Measurements from ENCODE around the gene IRGC. TPM values are rescaled to one million over a fixed set of nuclear protein-coding genes. Genes with fewer than 3 reads are reported as not detected.
A peak's percentile ranks its signal among the peaks of the same experiment; 100 is the strongest.

IRGC gene
- total RNA-seq, 3 donors from 2014 or later = not detected

DNA sequence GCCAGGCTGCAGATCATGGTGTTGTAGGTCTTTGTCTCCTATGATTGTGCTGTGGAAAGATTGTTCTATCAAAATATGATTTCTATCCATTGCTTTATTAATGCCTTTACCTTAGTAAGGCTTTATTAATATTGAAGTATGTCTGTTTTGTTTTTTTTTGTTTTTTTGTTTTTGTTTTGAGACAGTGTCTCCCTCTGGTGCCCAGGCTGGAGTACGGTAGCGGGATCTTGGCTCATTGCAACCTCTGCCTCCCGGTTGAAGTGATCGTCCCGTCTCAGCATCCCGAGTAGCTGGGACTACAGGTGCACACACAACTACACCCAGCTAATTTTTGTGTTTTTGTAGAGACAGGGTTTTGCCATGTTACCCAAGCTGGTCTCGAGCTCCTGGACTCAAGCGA lies 7.7 kb downstream of the IRGC start:
- no peak for DNase-seq (ENCODE audit: low spot score in 2 of 2)
- TF ChIP-seq POLR2AphosphoS5 (IDR thresholded peaks at IDR 0.05) (no peak), POLR2A (IDR thresholded peaks at IDR 0.05) (no peak)
- TF ChIP-seq, protein P1, sequence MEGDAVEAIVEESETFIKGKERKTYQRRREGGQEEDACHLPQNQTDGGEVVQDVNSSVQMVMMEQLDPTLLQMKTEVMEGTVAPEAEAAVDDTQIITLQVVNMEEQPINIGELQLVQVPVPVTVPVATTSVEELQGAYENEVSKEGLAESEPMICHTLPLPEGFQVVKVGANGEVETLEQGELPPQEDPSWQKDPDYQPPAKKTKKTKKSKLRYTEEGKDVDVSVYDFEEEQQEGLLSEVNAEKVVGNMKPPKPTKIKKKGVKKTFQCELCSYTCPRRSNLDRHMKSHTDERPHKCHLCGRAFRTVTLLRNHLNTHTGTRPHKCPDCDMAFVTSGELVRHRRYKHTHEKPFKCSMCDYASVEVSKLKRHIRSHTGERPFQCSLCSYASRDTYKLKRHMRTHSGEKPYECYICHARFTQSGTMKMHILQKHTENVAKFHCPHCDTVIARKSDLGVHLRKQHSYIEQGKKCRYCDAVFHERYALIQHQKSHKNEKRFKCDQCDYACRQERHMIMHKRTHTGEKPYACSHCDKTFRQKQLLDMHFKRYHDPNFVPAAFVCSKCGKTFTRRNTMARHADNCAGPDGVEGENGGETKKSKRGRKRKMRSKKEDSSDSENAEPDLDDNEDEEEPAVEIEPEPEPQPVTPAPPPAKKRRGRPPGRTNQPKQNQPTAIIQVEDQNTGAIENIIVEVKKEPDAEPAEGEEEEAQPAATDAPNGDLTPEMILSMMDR (IDR thresholded peaks at IDR 0.05) = no peak
- Histone ChIP-seq H3K9me3 (no peaks in the 10 kb centered on the region), H3K4me1 (no peaks in the 10 kb centered on the region), H3K36me3 (no peaks in the 10 kb centered on the region), H3K27me3 (no peaks in the 10 kb centered on the region), H3K27ac (no peak overlapping the region), H3K4me3 (no peak overlapping the region)
- intact Hi-C loops (cut with DNase I; ENCODE audit: low total_unique reads) = no loop called here

DNA sequence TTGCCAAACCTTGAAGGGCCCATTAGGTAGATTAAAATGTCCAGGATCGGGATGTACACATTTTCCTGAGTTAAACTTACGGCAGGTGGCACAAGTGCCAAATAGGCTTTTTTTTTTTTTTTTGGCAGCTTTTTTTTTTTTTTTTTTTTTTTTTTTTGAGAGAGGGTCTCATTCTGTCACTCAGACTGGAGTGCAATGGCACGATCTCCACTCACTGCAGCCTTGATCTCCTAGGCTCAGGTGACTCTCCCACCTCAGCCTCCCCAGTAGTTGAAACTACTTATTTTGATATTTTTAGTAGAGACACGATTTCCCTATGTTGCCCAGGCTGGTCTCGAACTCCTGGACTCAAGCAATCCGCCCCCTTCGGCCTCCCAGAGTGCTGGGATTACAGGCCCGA lies 9.0 kb downstream of the IRGC start:
- Histone ChIP-seq H3K27me3 (no peaks in the 10 kb centered on the region), H3K27ac (no peak overlapping the region), H3K4me3 (no peak overlapping the region), H3K36me3 (no peaks in the 10 kb centered on the region), H3K4me1 (no peaks in the 10 kb centered on the region), H3K9me3 (no peaks in the 10 kb centered on the region)
- no peak for DNase-seq (ENCODE audit: low spot score in 2 of 2)
- no peak for TF ChIP-seq POLR2AphosphoS5 (IDR thresholded peaks at IDR 0.05)
- TF ChIP-seq POLR2A (IDR thresholded peaks at IDR 0.05) = no peak
- TF ChIP-seq, protein P1 (IDR thresholded peaks at IDR 0.05) = no peak
- intact Hi-C loops (cut with DNase I; ENCODE audit: low total_unique reads) = no loop called here

DNA sequence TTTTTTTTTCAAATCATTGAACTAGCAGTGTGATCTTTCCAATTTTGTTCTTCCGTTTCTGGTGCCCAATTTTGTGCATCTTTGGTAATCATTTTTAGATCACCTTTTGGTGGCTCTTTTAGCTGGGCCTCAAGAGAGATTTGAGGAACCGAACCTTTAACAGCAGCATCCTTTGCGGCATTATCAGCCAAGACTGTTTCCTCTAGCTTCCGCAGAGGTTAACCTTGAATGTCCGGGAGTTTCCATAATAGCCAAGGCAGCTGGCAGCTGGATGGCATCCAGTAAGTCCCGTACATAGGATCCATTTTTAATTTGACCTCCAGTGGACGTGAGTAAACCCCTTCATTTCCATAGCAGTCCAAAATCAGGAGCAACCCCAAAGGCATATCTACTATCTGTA lies 9.6 kb downstream of the IRGC start:
- no peaks in the 10 kb centered on the region for H3K27me3 ChIP-seq
- H3K4me3 ChIP-seq = no peak overlapping the region
- no peaks in the 10 kb centered on the region for H3K9me3 ChIP-seq
- H3K36me3 ChIP-seq = no peaks in the 10 kb centered on the region
- no peak for TF ChIP-seq POLR2AphosphoS5 (IDR thresholded peaks at IDR 0.05)
- TF ChIP-seq, protein P1 (IDR thresholded peaks at IDR 0.05) = no peak
- TF ChIP-seq POLR2A (IDR thresholded peaks at IDR 0.05) = no peak
- no peak for DNase-seq (ENCODE audit: low spot score in 2 of 2)
- H3K4me1 ChIP-seq = no peaks in the 10 kb centered on the region
- intact Hi-C loops (cut with DNase I; ENCODE audit: low total_unique reads) = no loop called here
- H3K27ac ChIP-seq = no peak overlapping the region

DNA sequence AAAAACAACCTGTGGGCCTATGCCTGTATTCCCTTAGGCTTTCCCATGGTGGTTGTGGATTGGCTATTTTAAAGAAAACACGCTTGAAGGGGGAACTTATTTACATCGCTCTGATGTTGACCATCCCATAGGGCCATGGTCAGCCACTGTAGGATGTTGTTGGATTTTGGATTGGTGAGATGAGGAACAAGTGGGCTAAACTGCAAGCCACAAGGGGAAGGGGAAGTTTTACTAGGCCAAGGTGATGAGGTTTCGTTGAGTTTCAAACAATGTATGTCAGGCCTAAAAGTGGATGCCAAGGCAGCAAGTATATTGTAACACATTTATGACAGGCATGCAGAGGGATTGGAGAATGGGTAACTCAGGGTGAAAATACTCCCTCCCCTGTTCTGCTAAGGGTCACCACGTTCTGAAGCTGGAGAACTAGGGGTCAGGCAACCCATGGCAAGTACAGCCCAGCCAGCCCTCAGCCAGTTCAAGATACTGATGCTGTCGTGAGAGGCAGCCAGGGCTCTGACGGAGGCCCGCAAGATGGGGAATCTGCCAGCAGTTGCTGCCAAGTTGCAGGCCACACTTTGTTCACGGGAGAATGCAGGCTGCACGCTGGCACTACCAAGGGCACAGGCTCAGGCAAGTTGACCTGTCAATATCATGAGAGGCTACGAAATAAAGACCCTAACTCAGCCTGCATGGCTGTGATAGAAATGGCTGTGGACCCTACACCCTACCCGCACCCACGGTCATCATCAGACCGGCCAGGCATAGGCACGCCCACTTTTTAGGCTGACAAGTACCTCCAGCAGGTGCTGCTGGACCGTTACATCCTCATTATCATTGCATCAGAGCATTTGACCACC lies 11.1 kb downstream of the IRGC start:
- Histone ChIP-seq H3K27me3 (no peaks in the 10 kb centered on the region), H3K36me3 (no peaks in the 10 kb centered on the region), H3K9me3 (no peaks in the 10 kb centered on the region), H3K4me3 (no peak overlapping the region), H3K4me1 (no peaks in the 10 kb centered on the region), H3K27ac (no peak overlapping the region)
- DNase-seq (ENCODE audit: low spot score in 2 of 2) = peak; percentile 20 to 59
- intact Hi-C loops (cut with DNase I; ENCODE audit: low total_unique reads) = no loop called here
- TF ChIP-seq POLR2AphosphoS5 (IDR thresholded peaks at IDR 0.05) = no peak
- TF ChIP-seq, protein P1 (IDR thresholded peaks at IDR 0.05) = no peak
- TF ChIP-seq POLR2A (IDR thresholded peaks at IDR 0.05) = no peak

DNA sequence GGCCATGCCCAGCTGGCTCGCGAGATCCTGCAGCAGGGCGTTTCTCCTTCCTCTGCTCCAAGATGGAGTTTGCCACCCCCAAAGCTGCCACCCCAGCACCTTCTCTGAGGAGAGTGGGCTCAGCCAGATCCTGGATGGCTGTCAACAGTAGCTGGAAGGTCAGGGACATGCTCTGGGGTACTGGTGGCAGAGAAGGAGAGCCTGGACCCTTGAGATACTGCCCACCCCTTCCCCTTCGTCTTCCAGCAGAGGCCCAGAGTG lies 11.6 kb downstream of the IRGC start:
- Histone ChIP-seq H3K36me3 (no peaks in the 10 kb centered on the region), H3K4me3 (no peak overlapping the region), H3K9me3 (no peaks in the 10 kb centered on the region), H3K4me1 (no peaks in the 10 kb centered on the region), H3K27me3 (no peaks in the 10 kb centered on the region), H3K27ac (no peak overlapping the region)
- TF ChIP-seq POLR2AphosphoS5 (IDR thresholded peaks at IDR 0.05) (no peak), POLR2A (IDR thresholded peaks at IDR 0.05) (no peak)
- TF ChIP-seq, protein P1 (IDR thresholded peaks at IDR 0.05) = no peak
- intact Hi-C loops (cut with DNase I; ENCODE audit: low total_unique reads) = no loop called here
- DNase-seq (ENCODE audit: low spot score in 2 of 2) = no peak
